D341Med (cell line): ENCODE results near the gene SFXN5.
A peak's percentile ranks its signal among the peaks of the same experiment; 100 is the strongest.
"Not testable (repeated sequence)": the region's sequence is repeated elsewhere in the genome, so short reads cannot be mapped to it uniquely, and the experiment has no call there.

ENCODE experiments used
- DNase-seq: peaks from one replicate; pipeline ENCODE4 v3.0.0; 2012; ENCODE audit warnings: low spot score

Gene SFXN5

GRCh38 chr2:72923833-72924352, 147.6 kb downstream of the SFXN5 start:
- DNase-seq = peak; percentile 12

- peak; percentile 8 for DNase-seq
These were observed 149.7 kb downstream of the SFXN5 start for GRCh38 chr2:72921853-72922252.

GRCh38 chr2:72921088-72921851, 150.2 kb downstream of the SFXN5 start:
- DNase-seq = peak; percentile 15

DNA sequence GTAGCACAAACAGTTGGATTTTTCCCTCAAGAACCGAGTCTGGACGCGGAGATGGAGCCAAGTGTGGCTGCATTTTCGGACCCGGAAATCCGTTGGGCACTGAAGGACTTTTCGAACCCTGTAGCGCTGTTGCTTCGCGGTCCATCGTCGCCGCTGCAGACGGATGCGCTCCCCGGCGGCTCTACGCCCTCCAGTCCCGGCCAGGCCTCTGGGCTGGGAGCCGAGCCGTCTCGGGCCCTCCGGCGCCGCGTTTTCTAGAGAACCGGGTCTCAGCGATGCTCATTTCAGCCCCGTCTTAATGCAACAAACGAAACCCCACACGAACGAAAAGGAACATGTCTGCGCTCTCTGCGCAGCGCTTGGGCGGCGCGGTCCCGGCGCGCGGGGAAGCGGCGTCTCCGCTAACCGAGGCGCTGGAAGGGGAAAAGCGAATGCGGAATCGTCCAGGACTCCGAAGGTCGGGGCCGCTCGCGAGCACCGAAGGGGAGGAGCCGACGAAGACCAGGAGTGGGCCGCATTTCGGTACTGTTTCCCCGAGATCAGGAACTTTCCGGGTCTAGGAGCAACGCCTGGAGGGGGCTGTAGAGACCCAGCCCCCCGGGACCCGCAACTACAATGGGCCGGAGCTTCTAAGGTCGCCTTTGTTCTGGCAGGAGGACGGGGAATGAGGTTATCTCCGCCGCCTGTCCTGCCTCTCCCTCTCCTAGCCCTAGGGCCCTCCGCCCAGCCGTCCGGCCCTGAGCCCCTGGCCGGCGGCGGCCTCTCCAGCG, 151.0 kb downstream of the SFXN5 start:
- peak; percentile 66 for DNase-seq

DNA sequence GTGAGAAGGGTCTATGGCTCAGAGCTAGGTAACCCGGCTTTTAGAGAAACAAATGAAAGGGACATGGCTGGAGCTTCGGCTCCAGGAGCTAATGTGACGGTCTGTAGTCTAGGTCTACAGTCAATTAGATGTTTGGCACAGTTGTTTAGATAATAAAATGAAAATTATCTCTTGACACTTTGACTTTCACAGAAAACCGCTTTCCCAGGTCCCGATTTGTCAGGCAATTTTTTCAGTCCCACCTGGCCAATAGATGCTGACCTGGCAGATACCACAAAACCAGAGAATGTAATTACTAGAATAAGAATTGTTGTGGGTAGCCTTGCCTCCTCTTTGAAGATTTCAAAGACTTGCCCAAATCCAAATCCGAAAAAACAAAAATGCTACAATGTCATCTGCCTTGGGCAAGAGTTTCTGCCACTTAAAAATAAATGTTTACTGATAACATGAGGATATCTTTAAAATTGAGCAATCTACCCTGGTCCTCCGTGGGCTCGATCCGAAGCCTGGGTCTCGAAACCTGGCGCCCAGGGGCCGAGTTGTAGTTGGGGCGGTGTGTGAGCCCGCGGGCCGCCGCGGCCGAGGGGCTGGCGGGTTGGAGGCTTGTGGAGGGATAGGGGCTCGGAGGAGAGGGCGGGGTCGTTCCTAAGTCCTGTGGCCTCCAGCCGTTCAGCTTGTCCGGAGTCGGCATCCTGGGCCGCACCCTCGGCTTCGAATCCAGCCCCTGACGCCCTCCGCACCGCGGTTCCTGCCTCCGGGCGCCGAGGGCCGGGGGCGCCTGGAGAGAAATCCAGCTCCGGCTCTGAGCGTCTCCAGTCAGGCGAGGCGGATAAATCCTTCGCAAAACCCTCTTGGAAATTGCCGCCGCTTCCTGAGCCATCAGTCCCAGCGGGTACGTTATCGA, 151.8 kb downstream of the SFXN5 start:
- DNase-seq = peak; percentile 66

- DNase-seq = peak; percentile 65
These were observed 153.5 kb downstream of the SFXN5 start for GRCh38 chr2:72917877-72918553.

DNA sequence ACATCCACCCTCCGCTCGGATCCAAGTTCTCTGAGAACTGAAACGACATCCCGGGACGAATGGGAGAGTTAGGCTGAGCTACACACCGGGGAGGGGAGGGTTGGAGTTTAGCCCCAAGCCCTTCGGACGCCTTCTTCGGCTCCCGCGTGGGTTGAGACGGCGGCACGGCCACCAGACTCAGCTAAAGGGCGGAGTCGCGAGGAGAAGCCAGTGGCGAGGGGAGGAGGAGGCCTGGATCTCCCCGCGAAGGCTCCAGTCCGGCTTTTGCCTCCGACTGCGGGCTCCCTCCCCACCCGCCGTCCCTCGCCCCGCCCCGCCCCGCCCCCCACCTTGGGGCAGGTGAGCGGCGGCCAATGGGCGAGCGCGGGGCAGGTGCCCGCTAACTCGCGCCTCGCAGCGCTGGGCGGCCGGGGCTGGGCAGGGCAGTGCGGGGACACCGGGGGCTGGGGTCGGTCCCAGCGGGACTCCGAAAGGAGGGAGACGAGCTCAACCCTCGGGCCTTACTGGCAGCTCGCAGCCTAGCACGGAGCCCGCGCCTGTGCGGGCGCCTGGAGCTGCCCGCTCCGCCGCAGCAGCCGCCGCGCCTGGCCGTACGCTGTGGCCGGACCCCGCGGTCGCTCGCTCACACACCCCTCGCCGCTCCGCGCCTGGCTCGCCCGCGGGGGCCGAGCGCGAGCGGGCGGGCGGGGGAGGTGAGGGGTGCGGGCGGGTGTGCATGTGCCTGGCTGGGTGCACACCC, 154.2 kb downstream of the SFXN5 start, which contains the start of gene EMX1:
EMX1 (plus strand) TSS at position 382 of the 739 bp plus-strand sequence; CDS start at position 716, 334 bp downstream.
- DNase-seq = peak; percentile 83

DNA sequence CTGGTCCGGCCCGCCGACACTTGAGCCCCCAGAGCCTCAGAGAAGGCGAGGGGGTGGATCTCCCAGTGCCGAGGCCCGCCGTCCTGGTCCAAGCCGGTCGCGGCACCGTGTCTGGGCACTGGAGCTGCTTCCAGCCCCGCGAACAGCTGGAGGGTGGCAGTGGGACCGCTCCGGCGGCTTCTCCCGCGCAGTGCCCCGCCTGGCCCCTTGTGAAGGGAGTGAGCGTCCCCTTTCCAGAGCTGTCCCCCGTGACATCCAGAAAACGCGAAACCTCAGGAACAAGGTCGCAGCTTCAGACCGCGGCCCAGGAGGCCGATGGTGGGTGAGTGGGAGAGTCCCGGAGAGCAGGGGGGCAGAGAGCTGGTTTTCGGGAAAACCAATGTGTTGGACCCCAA, 154.8 kb downstream of the SFXN5 start:
- DNase-seq = peak; percentile 37

DNA sequence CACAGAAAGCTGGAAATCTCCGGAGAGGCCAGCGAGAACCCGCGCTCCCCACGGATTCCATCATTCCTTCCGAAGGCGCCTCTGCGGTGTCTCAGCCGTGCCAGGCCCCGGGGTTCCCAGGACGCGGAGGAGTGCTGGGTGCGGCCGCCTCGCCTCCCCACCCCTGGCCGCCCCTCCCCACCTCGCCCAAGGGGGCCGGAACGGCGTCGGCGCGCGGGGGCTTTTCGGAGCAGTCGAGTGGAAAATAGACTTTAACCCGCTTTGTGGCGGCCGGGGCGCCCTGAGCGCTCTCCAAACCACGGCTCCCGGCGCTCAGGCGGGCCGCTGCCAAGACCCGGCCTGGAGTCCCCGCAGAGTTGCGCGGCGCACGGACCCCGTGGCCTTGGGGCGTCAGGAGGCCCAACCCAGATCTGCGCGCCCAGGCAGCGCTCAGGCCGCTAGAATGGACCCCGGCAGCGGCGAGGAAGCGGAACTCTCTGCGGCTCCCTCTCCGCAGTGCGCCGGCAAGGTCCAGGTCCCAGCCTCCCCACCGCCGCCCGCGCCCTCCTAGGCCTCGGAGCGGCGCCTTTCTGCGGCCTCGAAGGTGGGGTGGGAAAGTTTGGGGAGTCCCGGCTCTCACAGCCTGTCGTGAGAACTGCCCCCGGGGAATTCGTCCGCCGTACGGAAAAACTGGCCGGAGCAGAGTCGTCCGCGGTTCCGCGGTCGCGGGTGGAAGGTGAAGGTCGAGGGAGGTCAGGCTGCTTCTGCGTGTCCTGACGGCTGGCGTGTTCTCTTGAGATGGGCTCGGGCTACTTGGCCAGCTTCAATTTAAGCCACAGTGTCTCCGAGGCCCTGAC, 155.4 kb downstream of the SFXN5 start:
- DNase-seq = peak; percentile 85

DNA sequence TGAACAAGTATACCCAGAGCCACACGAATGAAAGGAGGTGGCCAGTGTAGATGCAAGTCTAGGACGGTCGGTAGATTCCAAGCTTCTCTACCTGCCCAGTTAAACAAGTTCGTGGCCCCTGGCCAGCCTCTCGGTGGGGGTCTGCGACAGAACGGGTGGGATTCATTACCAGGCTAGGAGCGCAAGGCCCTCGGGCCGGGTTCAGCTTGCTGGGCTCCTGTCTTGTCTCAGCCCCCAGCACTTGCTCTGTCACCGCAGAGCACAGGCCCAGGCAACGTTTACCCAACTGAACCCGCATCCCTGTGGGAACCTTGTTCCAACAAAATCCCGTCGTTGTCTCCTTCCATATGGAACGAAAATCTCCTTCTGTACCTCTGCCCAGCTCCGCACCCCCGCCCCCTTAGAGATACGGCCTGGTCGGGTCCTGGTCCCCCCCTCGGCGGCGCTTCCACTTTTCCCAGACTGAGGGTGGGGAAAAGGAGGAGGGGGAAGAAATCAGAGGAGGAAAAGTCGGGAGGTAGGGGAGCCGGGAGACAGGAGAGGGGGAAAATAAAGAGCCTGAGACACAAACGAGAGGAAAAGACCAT, 156.1 kb downstream of the SFXN5 start:
- DNase-seq = no peak

DNA sequence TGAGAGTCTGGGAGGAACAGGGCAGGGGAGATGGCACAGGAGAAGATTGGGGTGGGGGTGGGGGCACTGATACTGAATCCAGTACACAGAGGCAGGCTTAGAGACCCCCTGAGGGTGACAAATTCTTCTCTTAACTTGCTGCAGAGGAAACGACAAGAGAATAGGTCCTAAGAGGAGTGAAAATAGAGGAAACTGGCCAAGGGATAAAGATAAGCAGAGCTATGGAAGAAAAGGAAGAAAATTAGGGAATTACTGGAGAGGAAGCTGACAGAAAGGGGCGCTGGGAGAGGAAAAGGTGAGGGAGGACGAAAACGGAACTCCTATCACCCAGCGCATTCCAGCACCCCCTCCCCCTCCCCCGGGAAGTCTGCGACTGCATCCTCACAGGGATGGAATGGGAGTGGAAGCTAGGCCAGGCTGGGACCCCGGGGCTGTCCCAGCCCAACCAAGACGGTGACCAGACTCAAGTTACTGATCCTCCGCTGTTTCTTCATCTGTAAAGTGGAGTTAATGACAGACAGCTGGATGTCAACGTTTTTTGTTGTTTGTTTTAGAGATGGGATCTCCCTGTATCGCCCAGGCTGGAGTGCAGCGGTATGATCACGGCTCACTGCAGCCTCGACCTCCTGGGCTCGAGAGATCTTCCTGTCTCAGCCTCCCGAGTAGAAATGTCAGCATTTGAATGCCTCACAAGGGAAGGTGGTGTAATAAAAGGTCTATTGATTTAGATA, 156.8 kb downstream of the SFXN5 start:
- DNase-seq = no peak

DNA sequence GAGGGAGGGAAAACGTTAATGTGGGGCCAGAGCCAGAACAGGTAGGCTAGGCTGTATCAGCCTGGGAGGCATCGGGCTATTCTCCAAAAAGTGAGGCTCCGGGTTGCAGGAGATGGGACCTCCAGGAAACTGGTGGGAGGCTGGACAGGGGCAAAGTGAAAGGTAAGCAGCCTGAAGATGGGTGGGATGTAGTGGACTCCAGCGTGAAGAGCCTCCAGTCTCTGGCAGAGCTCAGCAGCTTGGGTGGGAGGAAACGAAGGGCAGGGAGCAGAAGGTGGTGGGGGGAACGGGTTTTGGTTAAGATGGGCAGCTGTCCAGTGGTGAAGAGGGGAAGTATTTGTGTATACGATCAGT, 157.3 kb downstream of the SFXN5 start:
- no peak for DNase-seq

DNA sequence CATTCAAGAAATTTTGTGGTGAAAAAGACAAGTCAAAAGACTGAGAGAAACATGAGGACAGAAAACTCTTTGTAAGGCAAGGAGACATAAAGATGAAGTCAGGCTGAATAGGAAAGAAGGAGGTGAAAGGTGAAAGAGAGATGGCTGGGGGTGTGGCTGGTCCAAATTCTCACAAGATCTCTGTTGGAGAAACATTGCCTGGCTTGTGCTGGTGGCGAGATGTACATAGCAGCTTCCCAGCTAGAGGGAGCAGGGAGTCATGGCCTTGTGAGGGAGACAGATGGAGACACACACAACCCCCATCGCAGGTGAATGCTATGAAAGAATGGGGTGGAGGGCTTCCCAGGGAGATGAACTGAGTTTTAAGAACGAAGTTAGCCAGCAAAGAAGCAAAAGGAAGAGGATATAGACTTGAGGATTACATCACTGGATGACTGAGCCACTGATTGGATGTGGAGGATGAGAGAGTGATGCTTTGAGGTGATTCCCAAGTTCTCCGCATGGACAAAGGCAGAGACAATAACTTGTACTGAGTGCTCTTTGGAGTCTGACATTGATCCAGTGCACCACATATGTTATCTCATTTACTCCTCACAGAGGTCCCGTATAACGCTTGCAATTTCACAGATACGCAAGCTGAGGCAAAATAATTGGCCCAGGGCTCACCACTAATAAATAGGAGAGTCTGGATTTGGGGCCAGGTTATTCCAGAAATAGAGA, 157.9 kb downstream of the SFXN5 start:
- no peak for DNase-seq

- no peak for DNase-seq
These were observed 160.3 kb downstream of the SFXN5 start for GRCh38 chr2:72911256-72911655.

DNA sequence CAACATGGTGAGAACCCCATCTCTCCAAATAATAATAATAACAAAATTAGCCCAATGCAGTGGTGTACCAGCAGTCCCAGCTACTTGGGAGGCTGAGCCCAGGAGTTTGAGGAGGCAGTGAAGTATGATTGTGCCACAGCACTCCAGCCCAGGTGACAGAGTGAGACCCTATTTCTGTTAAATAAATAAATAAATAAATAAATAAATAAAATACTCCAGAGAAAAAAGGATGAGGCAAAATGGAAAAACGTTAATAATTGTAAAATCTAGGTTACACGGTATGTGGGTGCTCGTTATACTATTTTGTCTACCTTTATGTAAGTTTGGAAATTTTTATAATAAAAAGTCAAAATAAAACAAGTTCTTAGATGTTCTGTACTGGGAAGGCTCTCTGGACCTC, 162.8 kb downstream of the SFXN5 start:
- DNase-seq = no peak

DNA sequence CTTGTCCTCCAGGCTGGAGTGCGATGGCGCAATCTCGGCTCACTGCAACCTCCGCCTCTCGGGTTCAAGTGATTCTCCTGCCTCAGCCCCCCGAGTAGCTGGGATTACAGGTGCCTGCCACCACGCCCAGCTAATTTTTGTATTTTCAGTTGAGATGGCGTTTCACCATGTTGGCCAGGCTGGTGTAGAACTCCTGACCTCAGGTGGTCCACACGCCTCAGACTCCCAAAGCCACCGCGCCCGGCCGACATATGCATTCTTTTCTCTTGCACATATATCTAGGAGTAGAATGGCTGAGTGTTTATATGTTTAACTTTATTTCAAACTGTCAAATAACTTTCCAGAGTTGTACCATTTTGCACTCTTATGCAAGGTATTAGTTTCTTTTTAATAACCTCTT, 164.1 kb downstream of the SFXN5 start:
- DNase-seq = not testable (repeated sequence)

DNA sequence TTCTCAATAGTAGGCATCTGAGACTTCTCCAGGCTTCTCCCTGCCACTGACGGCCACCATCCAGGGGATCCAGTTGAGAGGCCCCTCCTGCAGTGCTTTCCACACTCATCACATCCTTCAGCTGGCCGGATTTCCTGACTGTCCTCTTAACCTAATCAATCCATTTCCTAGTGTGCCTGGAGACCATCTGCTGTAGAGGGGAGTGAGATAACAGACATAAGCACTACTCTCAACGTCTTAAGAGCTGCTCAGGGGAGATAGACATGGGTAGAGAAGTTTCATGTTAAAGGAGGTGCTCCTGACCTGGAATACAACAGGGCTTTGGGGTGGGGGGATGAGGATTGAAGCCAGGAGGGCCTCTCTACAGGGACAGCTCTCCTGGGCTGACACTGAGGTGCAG, 170.1 kb downstream of the SFXN5 start:
- DNase-seq = no peak

DNA sequence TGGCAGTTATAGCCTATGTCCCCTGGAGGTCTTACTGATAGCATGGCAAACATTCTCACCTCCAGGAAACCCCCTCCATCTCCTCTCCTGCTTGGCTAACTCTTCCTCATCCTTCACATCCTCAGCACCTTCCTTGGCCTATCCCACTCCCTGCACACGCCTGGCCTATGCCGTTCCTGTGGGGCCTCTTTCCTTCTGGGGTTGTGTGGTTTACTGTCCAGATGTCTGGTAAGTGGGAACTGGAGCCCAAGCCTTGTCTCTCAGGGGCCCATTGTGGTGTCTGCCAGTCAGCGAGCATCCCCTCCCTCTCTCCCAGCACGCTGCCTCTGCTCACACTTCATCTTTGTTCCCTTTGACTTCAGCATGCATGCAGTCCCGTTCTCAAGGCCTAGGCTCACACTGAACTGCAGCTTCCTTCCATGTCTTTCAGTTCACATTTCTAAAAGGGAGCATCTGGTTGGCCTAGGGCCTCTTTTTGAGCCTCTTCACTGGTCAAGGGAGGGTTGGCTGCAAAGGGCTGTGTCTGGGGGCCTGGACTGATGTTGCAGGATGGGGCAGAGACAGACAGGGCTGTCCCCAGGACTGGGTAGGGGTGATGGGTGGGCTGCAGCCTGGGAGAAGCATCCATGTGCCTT, 171.2 kb downstream of the SFXN5 start:
- no peak for DNase-seq
